Heart left ventricle (tissue), 16 donors: Measurements from ENCODE around the gene MAPK4. TPM values are rescaled to one million over a fixed set of nuclear protein-coding genes. Genes with fewer than 3 reads are reported as not detected.

Source experiments
- ATAC-seq, 4 donors: fragments of 200-7000 bp; cut with Tn5 transposase; one replicate each; pipeline ENCODE4 v1.9.1; 2020 to 2022; ENCODE audit warnings: moderate library complexity in 4 of 4, mild to moderate bottlenecking in 3 of 4, moderate number of reproducible peaks in 1 of 4
- DNase-seq, 5 donors: peaks; one replicate each; pipeline ENCODE4 v3.0.0-alpha.2; 2020
- H3K27ac ChIP-seq, 12 donors: fragments of 200-600 bp; sonication (generic) in 4 of 12; one replicate each; pipeline versions ENCODE4 v1.5.0 to v1.8.0; 2016 to 2022; ENCODE audit warnings: mild to moderate bottlenecking in 2 of 12
- H3K27me3 ChIP-seq, 9 donors: fragments of 200-600 bp; sonication (generic) in 2 of 9; one replicate each; pipeline versions ENCODE4 v1.5.1 to v1.8.0; 2016 to 2022; ENCODE audit warnings: mild to moderate bottlenecking in 3 of 9
- H3K36me3 ChIP-seq, 9 donors: fragments of 200-600 bp; sonication (generic) in 2 of 9; one replicate each; pipeline versions ENCODE4 v1.5.0 to v1.8.0; 2018 to 2022; ENCODE audit warnings: mild to moderate bottlenecking in 2 of 9
- H3K4me1 ChIP-seq, 12 donors: fragments of 200-600 bp; sonication (generic) in 4 of 12; one replicate each; pipeline versions ENCODE4 v1.5.0 to v1.8.0; 2016 to 2022; ENCODE audit warnings: mild to moderate bottlenecking in 3 of 12
- H3K4me3 ChIP-seq, 12 donors: fragments of 200-600 bp; sonication (generic) in 4 of 12; one replicate each; pipeline versions ENCODE4 v1.5.0 to v1.8.0; 2017 to 2022; ENCODE audit warnings: mild to moderate bottlenecking in 9 of 12, moderate library complexity in 4 of 12
- H3K9me3 ChIP-seq, 12 donors: fragments of 200-600 bp; sonication (generic) in 4 of 12; one replicate each; pipeline versions ENCODE4 v1.5.0 to v1.8.0; 2016 to 2022; ENCODE audit warnings: mild to moderate bottlenecking in 1 of 12
- POLR2A ChIP-seq, 2 donors: fragments of 450-650 bp; IDR thresholded peaks; one replicate each; pipeline ENCODE4 v1.6.1; 2017; ENCODE audit warnings: antibody characterized with exemption in 2 of 2, mild to moderate bottlenecking in 2 of 2, moderate library complexity in 2 of 2
- WGBS, 4 donors: extraction: QIAGEN DNeasy Blood & Tissue Kit in 2 of 4; methylation state at CpG; one replicate each; pipeline versions ENCODE4 v1.1.5 to v1.1.7; 2013 to 2018; 5-methylcytosine and 5-hydroxymethylcytosine counted together
- intact Hi-C, 10 donors: fragments of 100-400 bp; cut with DNase I; formaldehyde crosslinking; loops; one replicate each; pipeline versions ENCODE4 v1.11.1 to v1.14.2; 2022
- polyA plus RNA-seq, 2 donors: library from polyadenylated mRNA; stranded (reverse); fragments of 200-250 nt; gene quantifications; one replicate each; pipeline ENCODE4 v1.2.3, GENCODE V29; 2013
- total RNA-seq, 9 donors: library from RNA; depleted of rRNA in 2 of 9; stranded (reverse); fragments of >200 nt in 2 of 9; fragmentation: NEBNext Ultra II Directional in 3 of 9; extraction: Animal tissue kit (Norgen Biotek cat#: 25700) in 3 of 9; gene quantifications; one replicate each; pipeline versions ENCODE4 v1.1.0 to v1.2.4, GENCODE V29; 2016 to 2023
- TF ChIP-seq, protein P1 (sequence below), 12 donors: fragments of 200-600 bp; sonication (generic) in 4 of 12; IDR thresholded peaks; one replicate each; pipeline versions ENCODE4 v1.5.0 to v1.8.0; 2018 to 2022; ENCODE audit warnings: antibody characterized with exemption in 12 of 12, mild to moderate bottlenecking in 5 of 12
- donor health status: ischemic (EF 13 %, LVEDD 7.1; RV severe dilation, severe dysfunction).
- donor health status: healthy with polysubstance abuse.
- donor health status: DM: no; HTN: yes; CAD: no.
- donor health status: DM: no; HTN: no; CAD: no.
- donor health status: ischemic (EF 25% LVEDD 6.9; RV normal size, moderate dysfunction).
- donor health status: ischemic (EF 25% LVEDD 5.7; RV mildly dilated, moderate dysfunction).
- donor health status: healthy.
- donor health status: DM: yes; HTN: yes; CAD: no.
- donor health status: ischemic (EF 35%, LVEDD 5.7; RV mildly dilated, moderate dysfunction).
- donor health status: nonischemic (EF 11% LVEDD 7.7; RV severe dilation, severe dysfunction).
- donor health status: DM: yes; HTN: yes; CAD: no.
- donor health status: PGD.
- donor health status: ischemic (EF 29% LVEDD 5.4; RV normal size, mild dysfunction).
- donor health status: nonischemic (EF 23%, LVEDD 6.1; RV moderate dilation, normal function).

Gene MAPK4
- total and polyA plus RNA-seq, 11 donors = 8.5 to 169 (median 30.1) TPM

DNA sequence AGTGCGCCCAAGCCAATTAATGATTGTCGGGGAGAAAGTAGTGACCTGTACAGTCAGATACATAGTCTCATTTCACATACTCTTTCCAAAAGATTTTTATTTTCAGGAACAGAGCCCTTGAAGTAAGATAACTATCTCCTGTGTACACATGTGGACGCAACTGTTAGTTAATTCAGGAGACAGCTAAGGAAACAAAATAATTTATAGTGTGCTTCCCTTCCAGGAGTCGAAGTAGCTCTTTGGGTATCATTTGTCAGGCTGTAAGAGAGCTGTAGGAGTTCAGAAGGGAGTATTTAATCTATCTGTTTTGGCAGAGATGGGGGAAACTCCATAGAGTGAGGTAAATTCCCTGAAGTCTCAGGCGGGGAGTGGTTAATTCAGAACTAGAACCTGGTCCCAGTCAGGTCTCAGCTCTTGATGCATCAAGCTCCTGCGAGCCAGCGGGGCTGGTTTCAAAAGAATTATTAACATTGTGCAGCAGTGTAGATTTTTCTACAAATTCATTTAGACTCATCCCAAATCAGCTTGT is 63.0 kb downstream of the MAPK4 start:
- ATAC-seq = no peak
- no peak for DNase-seq
- TF ChIP-seq, protein P1, sequence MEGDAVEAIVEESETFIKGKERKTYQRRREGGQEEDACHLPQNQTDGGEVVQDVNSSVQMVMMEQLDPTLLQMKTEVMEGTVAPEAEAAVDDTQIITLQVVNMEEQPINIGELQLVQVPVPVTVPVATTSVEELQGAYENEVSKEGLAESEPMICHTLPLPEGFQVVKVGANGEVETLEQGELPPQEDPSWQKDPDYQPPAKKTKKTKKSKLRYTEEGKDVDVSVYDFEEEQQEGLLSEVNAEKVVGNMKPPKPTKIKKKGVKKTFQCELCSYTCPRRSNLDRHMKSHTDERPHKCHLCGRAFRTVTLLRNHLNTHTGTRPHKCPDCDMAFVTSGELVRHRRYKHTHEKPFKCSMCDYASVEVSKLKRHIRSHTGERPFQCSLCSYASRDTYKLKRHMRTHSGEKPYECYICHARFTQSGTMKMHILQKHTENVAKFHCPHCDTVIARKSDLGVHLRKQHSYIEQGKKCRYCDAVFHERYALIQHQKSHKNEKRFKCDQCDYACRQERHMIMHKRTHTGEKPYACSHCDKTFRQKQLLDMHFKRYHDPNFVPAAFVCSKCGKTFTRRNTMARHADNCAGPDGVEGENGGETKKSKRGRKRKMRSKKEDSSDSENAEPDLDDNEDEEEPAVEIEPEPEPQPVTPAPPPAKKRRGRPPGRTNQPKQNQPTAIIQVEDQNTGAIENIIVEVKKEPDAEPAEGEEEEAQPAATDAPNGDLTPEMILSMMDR (IDR thresholded peaks at IDR 0.05) = no peak
- TF ChIP-seq POLR2A (IDR thresholded peaks at IDR 0.05) = no peak

DNA sequence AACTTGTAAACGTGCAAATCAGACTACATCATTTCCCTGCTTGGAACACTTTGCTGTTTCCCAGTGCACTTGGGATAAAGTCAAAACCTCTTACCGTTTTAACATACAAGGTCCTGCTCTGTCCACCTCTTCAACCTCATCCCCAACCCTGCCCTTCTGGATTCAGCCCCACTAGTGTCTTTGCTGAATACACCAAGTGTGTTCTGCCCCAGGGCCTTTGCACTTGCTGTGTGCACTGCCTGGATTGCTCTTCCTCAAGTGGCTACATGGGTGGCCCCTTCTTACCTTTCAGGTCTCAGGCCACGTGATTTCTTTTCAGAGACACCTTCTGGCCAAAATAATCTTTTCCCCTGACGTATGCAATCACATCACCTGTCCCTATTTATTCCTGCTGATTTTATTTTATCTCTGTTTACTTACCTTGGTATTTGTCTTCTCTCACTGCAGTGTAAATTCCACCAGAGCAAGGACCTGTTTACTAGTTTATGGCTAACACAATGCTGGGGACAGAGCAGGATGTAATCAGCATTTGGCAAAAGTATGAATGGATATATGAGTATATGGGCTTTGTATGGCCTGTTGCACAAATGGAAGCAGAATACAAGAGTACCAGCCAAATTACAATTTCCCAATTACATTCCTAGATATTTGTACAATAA is 63.9 kb downstream of the MAPK4 start:
- Histone ChIP-seq H3K27ac (no peak overlapping the region), H3K36me3 (no peaks in the 10 kb centered on the region), H3K9me3 (no peaks in the 10 kb centered on the region), H3K4me1 (peaks cover 0 to 8% (median 2%) of the 10 kb centered on the region in 12 donors), H3K27me3 (no peaks in the 10 kb centered on the region), H3K4me3 (no peak overlapping the region)
- DNase-seq = no peak
- intact Hi-C loops = no loop called here
- WGBS, 4 donors = 50 to 64% (median 51%) methylated on average over 4 of the region's 4 CpGs
- no peak for ATAC-seq
- no peak for TF ChIP-seq POLR2A (IDR thresholded peaks at IDR 0.05)
- TF ChIP-seq, protein P1 (IDR thresholded peaks at IDR 0.05) = no peak

More for the DNA sequence above, 63.0 kb downstream of the MAPK4 start:
- peaks cover 0 to 8% (median under 1%) of the 10 kb centered on the region in 12 donors for H3K4me1 ChIP-seq
- no peak overlapping the region for H3K4me3 ChIP-seq
- intact Hi-C loops = no loop called here
- H3K9me3 ChIP-seq = no peaks in the 10 kb centered on the region
- peak overlapping the region in 1 of 12 donors; percentile 57 for H3K27ac ChIP-seq
- H3K27me3 ChIP-seq = no peaks in the 10 kb centered on the region
- WGBS, 4 donors = 44 to 58% (median 50%) methylated on average over 7 of the region's 7 CpGs
- no peaks in the 10 kb centered on the region for H3K36me3 ChIP-seq

DNA sequence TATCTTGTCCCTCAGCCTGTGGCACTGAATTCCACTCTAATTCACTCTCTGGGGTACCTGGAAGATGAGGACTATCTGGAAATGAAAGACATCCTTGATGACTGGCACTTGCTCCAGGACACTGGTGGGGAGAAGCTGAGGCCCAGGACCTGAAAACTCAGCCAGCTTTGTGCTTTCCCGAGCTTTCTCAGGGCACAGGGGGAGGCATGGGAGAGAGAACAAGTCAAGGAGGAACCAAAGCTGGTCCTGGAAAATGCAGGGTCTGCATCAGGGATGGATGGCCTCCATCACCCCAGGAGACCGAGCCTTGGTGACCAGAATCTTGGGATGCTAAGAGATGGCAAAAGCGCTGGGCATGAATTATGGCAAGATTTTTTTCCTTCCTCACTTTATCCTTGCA is 65.1 kb downstream of the MAPK4 start:
- ATAC-seq = no peak
- Histone ChIP-seq H3K27me3 (no peaks in the 10 kb centered on the region), H3K9me3 (no peaks in the 10 kb centered on the region), H3K4me1 (peaks cover 0 to 6% (median 2%) of the 10 kb centered on the region in 12 donors), H3K27ac (no peak overlapping the region), H3K4me3 (no peak overlapping the region), H3K36me3 (no peaks in the 10 kb centered on the region)
- 83 to 92% (median 88%) methylated on average over 3 of the region's 3 CpGs for WGBS, 4 donors
- TF ChIP-seq, protein P1 (IDR thresholded peaks at IDR 0.05) = no peak
- no peak for TF ChIP-seq POLR2A (IDR thresholded peaks at IDR 0.05)
- DNase-seq = no peak
- intact Hi-C loops = no loop called here

DNA sequence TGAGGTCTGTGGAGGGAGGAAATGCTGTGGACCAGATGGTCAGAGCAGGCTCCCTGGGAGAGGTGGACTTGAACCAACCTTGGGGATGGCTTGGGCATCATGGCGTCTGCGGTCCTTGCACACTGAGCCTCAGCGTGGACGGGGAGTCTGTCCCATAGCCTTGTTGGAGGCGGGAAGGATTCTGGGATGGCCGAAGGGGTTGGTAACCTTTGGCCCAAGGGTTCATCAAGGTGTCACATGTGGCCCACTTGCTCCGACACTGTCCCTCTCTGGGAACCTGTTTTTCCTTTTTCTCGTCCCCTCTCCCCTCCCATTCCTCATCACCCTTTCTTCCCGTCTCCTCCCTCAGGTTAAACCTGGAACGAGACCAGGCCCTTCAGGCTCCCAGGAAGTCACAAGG is 66.4 kb downstream of the MAPK4 start:
- 90 to 92% (median 91%) methylated on average over 10 of the region's 10 CpGs for WGBS, 4 donors
- intact Hi-C loops = no loop called here
- ATAC-seq = no peak
- TF ChIP-seq POLR2A (IDR thresholded peaks at IDR 0.05) = no peak
- TF ChIP-seq, protein P1 (IDR thresholded peaks at IDR 0.05) = no peak
- H3K4me1 ChIP-seq = peaks cover 0 to 8% (median 2%) of the 10 kb centered on the region in 12 donors
- DNase-seq = no peak
- no peaks in the 10 kb centered on the region for H3K9me3 ChIP-seq
- H3K4me3 ChIP-seq = no peak overlapping the region
- H3K36me3 ChIP-seq = no peaks in the 10 kb centered on the region
- H3K27me3 ChIP-seq = no peaks in the 10 kb centered on the region
- no peak overlapping the region for H3K27ac ChIP-seq
